Ovary (tissue), 9 donors: ENCODE measurements around the gene PPP6C. TPM values are rescaled to one million over a fixed set of nuclear protein-coding genes. Genes with fewer than 3 reads are reported as not detected.

Experiments used
- DNase-seq, 5 donors: peaks; one replicate each; pipeline ENCODE4 v3.0.0-alpha.2; 2019 to 2020
- H3K27ac ChIP-seq, 2 donors: fragments of 200-600 bp; one replicate each; pipeline versions ENCODE4 v1.5.1 to v1.8.0; 2019 to 2022
- H3K27me3 ChIP-seq: fragments of 200-600 bp; one replicate; pipeline ENCODE4 v1.8.0; 2022
- H3K36me3 ChIP-seq: fragments of 200-600 bp; sonication (generic); one replicate; pipeline ENCODE4 v1.5.1; 2019
- H3K4me1 ChIP-seq: one replicate; pipeline ENCODE4 v1.8.1; 2013; ENCODE audit warnings: mild to moderate bottlenecking, moderate library complexity; ENCODE audit not compliant: insufficient read depth
- H3K4me3 ChIP-seq: fragments of 200-600 bp; sonication (generic); one replicate; pipeline ENCODE4 v1.5.1; 2017
- H3K9me3 ChIP-seq, 2 donors: fragments of 200-600 bp in 1 of 2; sonication (generic) in 1 of 2; one replicate each; pipeline versions ENCODE4 v1.5.1 to v1.8.1; 2013 to 2019; ENCODE audit warnings: mild to moderate bottlenecking in 1 of 2, moderate library complexity in 1 of 2
- EP300 ChIP-seq: sonication (generic); formaldehyde crosslinking; IDR thresholded peaks from one replicate; pipeline ENCODE4 v1.6.1; 2017; ENCODE audit warnings: antibody characterized with exemption
- POLR2A ChIP-seq: fragments of 450-650 bp; IDR thresholded peaks from one replicate; pipeline ENCODE4 v1.6.1; 2017; ENCODE audit warnings: antibody characterized with exemption, mild to moderate bottlenecking, moderate library complexity
- WGBS, 3 donors: extraction: QIAGEN DNeasy Blood & Tissue Kit in 1 of 3; methylation state at CpG; one replicate each; pipeline versions ENCODE4 v1.1.5 to v1.1.7; 2013 to 2017; 5-methylcytosine and 5-hydroxymethylcytosine counted together
- intact Hi-C, 4 donors: fragments of 100-400 bp; cut with DNase I; formaldehyde crosslinking; loops; one replicate each; pipeline versions ENCODE4 v1.11.0 to v1.15.1; 2022 to 2023
- polyA plus RNA-seq, 2 donors: library from polyadenylated mRNA; stranded (reverse); fragments of 200-250 nt in 1 of 2; fragments of 350-450 nt in 1 of 2; fragmentation: Illumina TruSeq in 1 of 2; extraction: RNeasy Lipid Tissue Mini Kit (QIAGEN cat#74804) in 1 of 2; gene quantifications; one replicate each; pipeline ENCODE4 v1.2.3, GENCODE V29; 2013 to 2014
- total RNA-seq, 7 donors: library from RNA; depleted of rRNA in 2 of 7; stranded (reverse); fragments of >200 nt in 2 of 7; fragmentation: NEBNext Ultra II Directional in 3 of 7; extraction: Animal tissue kit (Norgen Biotek cat#: 25700) in 3 of 7; gene quantifications; one replicate each; pipeline versions ENCODE4 v1.1.0 to v1.2.4, GENCODE V29; 2016 to 2023
- TF ChIP-seq, protein P1 (sequence below), 3 donors: fragments of 450-650 bp in 2 of 3; fragments of 200-600 bp in 1 of 3; IDR thresholded peaks; one replicate each; pipeline versions ENCODE4 v1.5.1 to v1.8.0; 2016 to 2022; ENCODE audit warnings: antibody characterized with exemption in 3 of 3, mild to moderate bottlenecking in 1 of 3
- donor health status: DM: no; HTN: no; CAD: no; lungs with moderate emphysema.
- donor health status: DM: no; HTN: no; CAD: no.
- donor health status: Bipolar disorder and iron deficiency.
- donor health status: DM: yes; HTN: yes; CAD: no.
- donor health status: DM: no; HTN: no; CAD: no.
- donor health status: DM: yes; HTN: yes; CAD: no.

Gene PPP6C
- total and polyA plus RNA-seq, 9 donors, result 18.2 to 46.6 (median 34.6) TPM

DNA sequence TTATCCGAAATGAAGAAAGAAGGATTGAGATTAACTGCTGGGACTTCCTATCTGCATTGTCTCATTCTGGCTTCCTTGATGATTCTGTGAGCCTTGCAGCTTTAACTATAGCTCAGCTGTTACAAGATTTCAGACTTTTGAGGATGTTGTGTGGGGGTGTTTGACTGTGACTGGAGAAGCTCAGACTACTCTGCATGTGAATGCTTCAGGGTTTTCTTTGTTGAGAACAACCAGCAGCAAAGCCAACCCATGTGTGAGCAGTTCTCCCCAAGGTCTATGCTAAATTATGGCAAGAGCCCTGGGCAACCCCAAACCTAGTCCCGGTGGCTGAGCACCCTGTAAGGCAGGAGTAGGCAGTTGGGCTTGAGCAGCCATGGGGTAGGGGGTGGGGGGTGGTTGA lies 37.9 kb downstream of the PPP6C start:
- TF ChIP-seq, protein P1, sequence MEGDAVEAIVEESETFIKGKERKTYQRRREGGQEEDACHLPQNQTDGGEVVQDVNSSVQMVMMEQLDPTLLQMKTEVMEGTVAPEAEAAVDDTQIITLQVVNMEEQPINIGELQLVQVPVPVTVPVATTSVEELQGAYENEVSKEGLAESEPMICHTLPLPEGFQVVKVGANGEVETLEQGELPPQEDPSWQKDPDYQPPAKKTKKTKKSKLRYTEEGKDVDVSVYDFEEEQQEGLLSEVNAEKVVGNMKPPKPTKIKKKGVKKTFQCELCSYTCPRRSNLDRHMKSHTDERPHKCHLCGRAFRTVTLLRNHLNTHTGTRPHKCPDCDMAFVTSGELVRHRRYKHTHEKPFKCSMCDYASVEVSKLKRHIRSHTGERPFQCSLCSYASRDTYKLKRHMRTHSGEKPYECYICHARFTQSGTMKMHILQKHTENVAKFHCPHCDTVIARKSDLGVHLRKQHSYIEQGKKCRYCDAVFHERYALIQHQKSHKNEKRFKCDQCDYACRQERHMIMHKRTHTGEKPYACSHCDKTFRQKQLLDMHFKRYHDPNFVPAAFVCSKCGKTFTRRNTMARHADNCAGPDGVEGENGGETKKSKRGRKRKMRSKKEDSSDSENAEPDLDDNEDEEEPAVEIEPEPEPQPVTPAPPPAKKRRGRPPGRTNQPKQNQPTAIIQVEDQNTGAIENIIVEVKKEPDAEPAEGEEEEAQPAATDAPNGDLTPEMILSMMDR (IDR thresholded peaks at IDR 0.05), result no peak
- no peak for TF ChIP-seq EP300
- no peak for TF ChIP-seq POLR2A
- Histone ChIP-seq H3K27me3 (no peaks in the 10 kb centered on the region), H3K27ac (no peak overlapping the region), H3K4me1 (no peaks in the 10 kb centered on the region), H3K36me3 (no peaks in the 10 kb centered on the region), H3K9me3 (no peaks in the 10 kb centered on the region), H3K4me3 (no peak overlapping the region)
- 88 to 91% (median 88%) methylated on average over 2 of the region's 2 CpGs for WGBS, 3 donors
- DNase-seq, result no peak
- intact Hi-C loops, result no loop called here

DNA sequence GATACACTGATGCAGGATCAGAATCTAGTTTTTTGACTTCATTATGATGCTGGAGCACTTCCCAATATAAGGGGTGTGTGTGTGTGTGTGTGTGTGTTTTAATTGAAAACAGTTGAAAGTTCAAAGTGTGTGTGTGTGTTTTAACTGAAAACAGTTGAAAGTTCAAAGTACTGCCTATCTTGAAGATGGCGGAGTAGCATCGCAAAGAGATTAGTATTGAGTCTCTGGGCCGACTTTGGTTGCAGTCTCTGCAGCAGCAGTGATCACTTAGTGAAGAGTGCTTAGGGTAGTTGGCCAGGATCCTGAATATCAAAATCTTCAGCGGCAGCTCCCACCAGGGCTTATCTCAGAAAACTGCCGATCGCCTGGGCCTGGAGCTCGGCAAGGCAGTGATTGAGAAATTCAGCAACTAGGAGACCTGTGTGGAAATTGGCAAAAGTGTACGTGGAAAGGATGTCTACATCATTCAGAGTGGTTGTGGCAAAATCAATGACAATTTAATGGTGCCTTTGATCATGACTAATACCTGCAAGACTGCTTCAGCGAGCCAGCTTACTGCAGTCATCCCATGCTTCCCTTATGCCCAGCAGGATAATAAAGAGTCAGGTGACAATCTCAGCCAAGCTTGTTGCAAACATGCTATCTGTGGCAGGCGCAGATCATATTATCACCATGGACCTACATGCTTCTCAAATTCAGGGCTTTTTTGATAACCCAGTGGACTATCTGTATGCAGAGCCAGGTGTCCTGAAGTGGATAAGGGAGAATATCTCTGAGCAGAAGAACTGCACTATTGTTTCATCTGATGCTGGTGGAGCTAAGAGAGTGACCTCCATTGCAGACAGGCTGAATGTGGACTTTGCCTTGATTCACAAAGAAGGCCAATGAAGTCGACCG lies 39.0 kb downstream of the PPP6C start:
- H3K36me3 ChIP-seq, result no peaks in the 10 kb centered on the region

DNA sequence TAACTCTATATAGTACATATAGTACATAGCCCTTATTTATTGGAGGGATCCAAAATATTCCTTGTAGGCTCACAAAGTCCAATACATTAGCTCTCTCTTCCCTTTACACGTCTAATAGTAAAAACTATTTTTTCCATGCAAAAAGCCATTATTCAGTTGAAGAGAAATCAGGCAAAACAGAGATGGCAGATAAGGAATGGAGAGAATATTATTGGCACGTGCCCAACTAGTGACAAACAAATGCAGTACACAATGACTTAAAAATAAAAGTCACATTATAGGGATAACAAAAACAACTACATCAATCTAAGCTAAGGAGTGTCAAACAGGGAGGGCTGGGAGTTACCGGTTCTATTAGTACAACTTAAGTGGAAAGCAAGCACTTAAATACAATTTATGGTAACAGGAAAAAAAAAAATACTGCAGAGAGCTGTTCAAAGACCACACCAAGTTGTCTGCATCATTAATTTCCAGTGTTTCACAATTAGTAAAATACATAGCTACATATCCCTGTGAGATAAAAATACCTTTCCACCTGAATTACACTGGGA lies 42.1 kb downstream of the PPP6C start:
- TF ChIP-seq POLR2A, result no peak
- no peak for TF ChIP-seq EP300
- TF ChIP-seq, protein P1 (IDR thresholded peaks at IDR 0.05), result no peak
- Histone ChIP-seq H3K27ac (no peak overlapping the region), H3K27me3 (no peaks in the 10 kb centered on the region), H3K9me3 (no peaks in the 10 kb centered on the region), H3K4me3 (no peak overlapping the region), H3K4me1 (no peaks in the 10 kb centered on the region), H3K36me3 (no peaks in the 10 kb centered on the region)
- WGBS, 3 donors, result 78 to 81% (median 80%) methylated on average over 3 of the region's 3 CpGs
- DNase-seq, result no peak
- intact Hi-C loops, result loop anchor here in 2 of 4 donors (10.0 kb wide), 2 partner anchors 283 to 373 kb away; partner anchors contain the start of genes ARPC5L (in 1 of the 2), NR6A1 (in 1 of the 2), OLFML2A (in 1 of the 2) and RPL35 (in 1 of the 2)

More for the DNA sequence above, 39.0 kb downstream of the PPP6C start:
- Histone ChIP-seq H3K9me3 (no peaks in the 10 kb centered on the region), H3K4me3 (no peak overlapping the region), H3K4me1 (no peaks in the 10 kb centered on the region), H3K27ac (no peak overlapping the region), H3K27me3 (no peaks in the 10 kb centered on the region)
- intact Hi-C loops, result no loop called here
- TF ChIP-seq POLR2A (no peak), EP300 (no peak)
- TF ChIP-seq, protein P1 (IDR thresholded peaks at IDR 0.05), result no peak
- no peak for DNase-seq
- 64 to 72% (median 67%) methylated on average over 12 of the region's 12 CpGs for WGBS, 3 donors

DNA sequence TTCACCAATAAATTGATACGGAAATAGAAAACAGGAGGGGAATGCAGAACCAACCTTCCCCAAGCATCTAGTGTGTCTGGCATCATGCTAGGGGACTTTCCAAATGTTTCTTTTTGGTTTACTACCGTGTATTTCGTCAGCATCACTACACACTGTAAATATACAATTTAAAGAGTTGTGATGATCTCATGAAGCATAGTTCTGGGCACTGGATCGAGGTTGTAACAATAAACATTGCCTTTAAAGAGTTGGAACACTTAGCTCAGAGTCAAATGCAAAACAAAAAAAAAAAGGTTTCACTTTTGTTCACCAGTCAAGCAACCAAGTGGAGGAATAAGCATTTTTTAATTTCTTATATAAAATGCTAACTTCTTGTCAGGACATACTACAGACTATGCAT lies 43.4 kb downstream of the PPP6C start:
- no peaks in the 10 kb centered on the region for H3K36me3 ChIP-seq
- DNase-seq, result no peak
- H3K27ac ChIP-seq, result no peak overlapping the region
- no peaks in the 10 kb centered on the region for H3K9me3 ChIP-seq
- WGBS, 3 donors, result 19 to 38% (median 24%) methylated on average over 4 of the region's 4 CpGs
- no peaks in the 10 kb centered on the region for H3K4me1 ChIP-seq
- intact Hi-C loops, result loop anchor here in 2 of 4 donors (10.0 kb wide), 2 partner anchors 281 to 371 kb away; partner anchors contain the start of genes ARPC5L (in 1 of the 2), NR6A1 (in 1 of the 2), OLFML2A (in 1 of the 2) and RPL35 (in 1 of the 2)
- no peaks in the 10 kb centered on the region for H3K27me3 ChIP-seq
- no peak for TF ChIP-seq EP300
- TF ChIP-seq POLR2A, result no peak
- TF ChIP-seq, protein P1 (IDR thresholded peaks at IDR 0.05), result no peak
- no peak overlapping the region for H3K4me3 ChIP-seq
